ENCODE data around the gene NADSYN1. TPM values are rescaled to one million over a fixed set of nuclear protein-coding genes. Genes with fewer than 3 reads are reported as not detected.
A peak's percentile ranks its signal among the peaks of the same experiment; 100 is the strongest.
"Not testable (repeated sequence)": the region's sequence is repeated elsewhere in the genome, so short reads cannot be mapped to it uniquely, and the experiment has no call there.

Gene NADSYN1
- total RNA-seq, 1 donor from 2014 or later = 22.0 TPM

GRCh38 chr11:71504531-71504930 is 51.5 kb downstream of the NADSYN1 start:
- DNase-seq (ENCODE audit: low spot score) = peak; percentile 43
- intact Hi-C loops (cut with DNase I) = no loop called here

GRCh38 chr11:71505001-71505400 is 52.0 kb downstream of the NADSYN1 start:
- intact Hi-C loops (cut with DNase I) = no loop called here
- DNase-seq (ENCODE audit: low spot score) = no peak

GRCh38 chr11:71505781-71506180 is 52.8 kb downstream of the NADSYN1 start:
- intact Hi-C loops (cut with DNase I) = no loop called here
- DNase-seq (ENCODE audit: low spot score) = peak; percentile 26

DNA sequence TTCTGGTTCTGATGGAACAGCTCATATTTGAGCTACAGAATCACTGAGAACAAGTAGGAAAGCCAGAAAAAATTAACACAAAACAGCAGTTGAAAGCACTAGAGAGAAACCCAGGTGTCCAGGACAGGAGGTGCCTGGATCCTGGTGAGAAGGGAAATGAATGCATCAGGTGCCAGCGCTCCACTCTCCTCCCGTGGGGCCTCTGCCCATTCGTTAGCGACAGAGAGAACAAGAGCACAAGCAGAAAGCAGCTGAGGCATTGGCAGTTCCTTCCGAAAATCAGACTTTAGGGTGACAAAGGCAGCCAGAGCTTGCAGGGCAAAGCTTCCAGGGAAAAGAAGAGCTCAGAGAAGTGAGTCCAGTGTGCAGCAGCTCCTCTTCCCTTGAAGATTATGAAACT is 54.1 kb downstream of the NADSYN1 start:
- intact Hi-C loops (cut with DNase I) = no loop called here

DNA sequence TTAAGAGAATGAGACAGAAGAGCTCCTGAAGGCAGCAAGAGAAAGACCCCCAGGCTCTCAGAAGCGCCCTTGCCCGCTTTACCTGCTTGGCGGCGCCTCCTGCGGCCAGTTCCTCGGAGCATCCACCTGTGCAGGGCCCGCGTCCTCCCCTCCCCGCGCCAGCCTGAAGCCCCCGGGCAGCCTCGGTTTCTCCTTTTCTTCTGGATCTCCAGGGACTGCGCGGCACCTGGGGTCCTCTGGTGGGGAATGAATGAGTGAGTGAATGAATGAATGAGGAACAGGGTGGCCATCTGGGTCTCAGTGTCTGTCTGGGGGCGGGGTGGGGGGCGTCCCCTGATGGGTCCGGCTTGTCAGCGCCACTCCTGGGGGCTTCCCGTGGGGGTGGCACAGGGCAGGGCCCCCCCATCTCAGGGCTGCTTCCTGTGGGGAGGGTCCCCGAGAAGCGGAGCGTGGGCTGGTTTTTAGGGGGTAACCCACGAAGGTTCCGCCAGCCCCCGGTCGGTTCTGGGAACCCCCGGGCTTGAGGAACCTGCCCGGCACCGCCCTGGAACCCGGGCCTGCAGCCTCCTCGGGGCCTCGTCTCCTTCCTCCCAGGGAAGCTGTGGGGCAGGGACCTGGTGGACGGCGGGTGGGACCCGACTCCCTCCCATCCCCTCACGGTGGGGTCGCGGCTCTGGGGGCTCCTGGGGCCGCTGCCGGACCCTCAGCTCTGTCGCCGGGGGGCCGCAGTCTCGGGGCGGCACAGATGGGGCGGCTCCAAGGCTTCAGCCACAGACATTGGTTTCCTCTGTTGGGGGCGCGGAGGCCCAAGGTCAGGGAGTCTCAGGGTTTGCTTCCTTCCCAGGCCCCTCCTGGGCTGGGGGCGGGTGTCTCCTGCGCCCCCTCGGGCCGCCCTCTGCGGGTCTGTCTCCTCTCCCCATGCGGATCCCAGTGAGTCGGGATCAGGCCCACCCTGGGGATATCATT is 65.8 kb downstream of the NADSYN1 start:
- no peak for DNase-seq (ENCODE audit: low spot score)
- intact Hi-C loops (cut with DNase I) = no loop called here

More for the DNA sequence above, 54.1 kb downstream of the NADSYN1 start:
- no peak for DNase-seq (ENCODE audit: low spot score)

DNA sequence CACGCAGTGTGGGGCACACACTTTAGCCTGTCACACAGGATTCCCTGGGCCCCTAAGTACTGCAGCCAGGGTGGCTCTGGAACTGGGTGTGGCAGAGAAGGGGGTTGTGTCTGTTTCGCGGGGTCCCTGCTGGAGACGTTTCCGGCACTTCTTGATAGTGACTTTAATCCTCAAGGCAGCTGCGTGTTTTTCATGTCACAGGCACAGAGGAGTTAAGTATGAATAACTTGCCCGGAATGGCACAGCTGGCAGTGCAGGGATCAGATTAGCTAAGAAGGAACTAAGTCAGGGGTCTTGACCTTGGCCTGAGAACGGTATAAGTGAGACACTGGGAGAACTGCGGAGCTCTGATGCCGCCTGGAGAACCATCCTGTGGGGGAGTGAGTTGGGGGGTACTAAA is 66.5 kb downstream of the NADSYN1 start:
- no peak for DNase-seq (ENCODE audit: low spot score)
- intact Hi-C loops (cut with DNase I) = no loop called here

- no peak for DNase-seq (ENCODE audit: low spot score)
- intact Hi-C loops (cut with DNase I) = no loop called here
These were observed 72.4 kb downstream of the NADSYN1 start for GRCh38 chr11:71525188-71525937.

- intact Hi-C loops (cut with DNase I) = no loop called here
- no peak for DNase-seq (ENCODE audit: low spot score)
These were observed 73.0 kb downstream of the NADSYN1 start for GRCh38 chr11:71525938-71526495.

GRCh38 chr11:71526796-71527575 is 74.0 kb downstream of the NADSYN1 start, which contains the start of gene KRTAP5-7:
KRTAP5-7 (plus strand) TSS chr11:71527267; CDS start chr11:71527301, 34 bp downstream.
- DNase-seq (ENCODE audit: low spot score); intact Hi-C loops (cut with DNase I): not testable (repeated sequence)

DNA sequence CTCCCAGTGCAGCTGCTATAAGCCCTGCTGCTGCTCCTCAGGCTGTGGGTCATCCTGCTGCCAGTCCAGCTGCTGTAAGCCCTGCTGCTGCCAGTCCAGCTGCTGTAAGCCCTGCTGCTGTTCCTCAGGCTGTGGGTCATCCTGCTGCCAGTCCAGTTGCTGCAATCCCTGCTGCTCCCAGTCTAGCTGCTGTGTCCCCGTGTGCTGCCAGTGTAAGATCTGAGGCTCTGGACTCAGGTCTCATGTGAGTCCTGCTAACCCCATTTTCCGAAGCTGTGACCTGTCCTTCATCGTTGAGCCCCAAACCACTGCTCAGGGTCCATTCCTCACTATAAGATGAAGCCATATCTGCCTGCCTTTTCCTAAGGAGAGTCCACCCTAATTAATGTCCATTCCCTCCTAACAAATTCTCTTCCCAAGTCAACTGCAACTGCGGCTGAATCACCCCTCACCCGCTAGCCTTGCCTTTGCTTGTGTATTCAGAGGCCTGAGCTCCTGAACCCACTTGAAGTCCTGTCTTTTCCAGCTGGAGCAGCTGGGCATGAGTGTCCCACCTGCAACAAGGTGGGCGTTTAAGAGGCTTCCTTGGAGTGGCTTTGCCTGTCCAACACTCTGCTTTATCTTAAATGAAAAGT is 74.7 kb downstream of the NADSYN1 start:
- intact Hi-C loops (cut with DNase I) = no loop called here
- no peak for DNase-seq (ENCODE audit: low spot score)

DNA sequence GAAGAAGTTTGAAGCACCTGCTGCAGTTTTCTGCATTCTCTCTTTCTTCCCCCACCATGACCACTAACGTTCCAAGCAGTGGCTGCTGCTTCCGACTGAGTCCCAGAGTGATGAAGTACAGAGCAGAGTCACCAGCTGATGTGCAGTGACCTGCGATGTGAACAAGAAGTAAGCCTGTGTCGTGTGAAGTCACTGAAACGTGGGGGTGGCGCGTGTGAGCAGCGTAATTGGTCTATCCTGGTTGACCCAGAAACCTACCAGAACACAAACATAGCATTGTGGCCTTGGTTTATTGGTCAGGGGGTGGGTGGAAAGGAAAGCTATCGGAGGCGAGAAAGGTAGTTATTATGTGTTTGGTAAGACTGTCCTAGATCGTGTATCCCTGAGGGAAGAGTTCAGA is 77.6 kb downstream of the NADSYN1 start:
- intact Hi-C loops (cut with DNase I) = no loop called here
- DNase-seq (ENCODE audit: low spot score) = no peak

GRCh38 chr11:71532036-71532610 is 79.1 kb downstream of the NADSYN1 start:
- intact Hi-C loops (cut with DNase I) = no loop called here
- DNase-seq (ENCODE audit: low spot score) = no peak

DNA sequence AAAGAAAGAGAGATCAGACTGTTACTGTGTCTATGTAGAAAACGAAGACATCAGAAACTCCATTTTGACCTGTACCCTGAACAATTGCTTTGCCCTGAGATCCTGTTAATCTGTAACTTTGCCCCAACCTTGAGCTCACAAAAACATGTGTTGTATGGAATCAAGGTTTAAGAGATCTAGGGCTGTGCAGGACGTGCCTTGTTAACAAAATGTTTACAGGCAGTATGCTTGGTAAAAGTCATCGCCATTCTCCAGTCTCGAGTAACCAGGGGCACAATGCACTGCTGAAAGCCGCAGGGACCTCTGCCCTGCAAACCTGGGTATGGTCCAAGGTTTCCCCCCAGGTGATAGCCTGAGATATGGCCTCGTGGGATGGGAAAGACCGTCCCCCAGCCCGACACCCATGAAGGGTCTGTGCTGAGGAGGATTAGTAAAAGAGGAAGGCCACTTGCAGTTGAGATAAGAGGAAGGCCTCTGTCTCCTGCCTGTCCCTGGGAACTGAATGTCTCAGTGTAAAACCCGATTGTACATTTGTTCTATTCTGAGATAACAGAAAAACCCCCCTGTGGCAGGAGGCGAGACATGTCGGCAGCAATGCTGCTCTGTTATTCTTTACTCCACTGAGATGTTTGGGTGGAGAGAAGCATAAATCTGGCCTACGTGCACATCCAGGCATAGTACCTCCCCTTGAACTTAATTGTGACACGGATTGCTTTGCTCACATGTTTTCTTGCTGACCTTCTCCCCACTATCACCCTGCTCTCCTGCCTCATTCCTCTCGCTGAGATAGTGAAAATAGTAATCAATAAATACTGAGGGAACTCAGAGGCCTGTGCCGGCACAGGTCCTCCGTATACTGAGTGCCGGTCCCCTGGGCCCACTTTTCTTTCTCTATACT is 82.0 kb downstream of the NADSYN1 start:
- DNase-seq (ENCODE audit: low spot score); intact Hi-C loops (cut with DNase I): not testable (repeated sequence)

DNA sequence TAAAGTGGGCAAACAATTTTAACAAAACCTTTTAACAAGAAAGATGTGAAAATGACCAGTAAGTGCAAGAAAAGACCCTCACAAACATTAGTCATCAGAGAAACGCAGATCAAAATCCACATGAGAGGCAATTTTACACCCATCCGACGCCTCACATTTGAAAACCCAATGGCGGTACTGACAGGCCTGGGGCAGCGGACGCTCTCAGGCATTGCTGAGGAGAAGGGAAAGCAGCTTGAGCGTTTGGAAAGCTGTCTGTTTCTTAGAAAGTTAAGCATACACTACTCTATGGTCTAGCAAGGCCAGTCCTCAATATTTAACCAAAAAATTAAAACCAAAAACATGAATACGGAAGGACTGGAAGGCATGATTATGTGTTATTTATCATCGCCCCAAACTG is 82.8 kb downstream of the NADSYN1 start:
- intact Hi-C loops (cut with DNase I) = no loop called here

GRCh38 chr11:71537537-71537936 is 84.5 kb downstream of the NADSYN1 start:
- intact Hi-C loops (cut with DNase I) = no loop called here
- no peak for DNase-seq (ENCODE audit: low spot score)

More for the DNA sequence above, 82.8 kb downstream of the NADSYN1 start:
- DNase-seq (ENCODE audit: low spot score) = no peak

GRCh38 chr11:71537977-71538665 is 85.1 kb downstream of the NADSYN1 start, which contains the start of gene KRTAP5-8:
KRTAP5-8 (plus strand) TSS chr11:71538025; CDS start chr11:71538056, 31 bp downstream.
- DNase-seq (ENCODE audit: low spot score); intact Hi-C loops (cut with DNase I): not testable (repeated sequence)

GRCh38 chr11:71538666-71538990 is 85.6 kb downstream of the NADSYN1 start:
- intact Hi-C loops (cut with DNase I) = no loop called here
- DNase-seq (ENCODE audit: low spot score) = no peak
